NB4 (cell line): Measurements from ENCODE around the gene CRLF2.

Source experiments
- DNase-seq: peaks from one replicate; pipeline ENCODE4 v3.0.0; 2010; ENCODE audit warnings: low read depth
- H3K4me3 ChIP-seq: one replicate; pipeline ENCODE4 v1.5.1; 2011; ENCODE audit warnings: mild to moderate bottlenecking, low read depth, low read length, moderate library complexity
- CTCF ChIP-seq: IDR thresholded peaks from one replicate; pipeline ENCODE4 v1.5.1; 2012; ENCODE audit warnings: low read depth, low read length
- MAX ChIP-seq: IDR thresholded peaks from 2 replicates; pipeline ENCODE4 v1.6.1; 2011; ENCODE audit warnings: low read depth, low read length
- MYC ChIP-seq: IDR thresholded peaks from 2 replicates; pipeline ENCODE4 v1.6.1; 2011; ENCODE audit warnings: low read depth, low read length
- POLR2A ChIP-seq: IDR thresholded peaks from 2 replicates; pipeline ENCODE4 v1.6.1; 2011; ENCODE audit warnings: mild to moderate bottlenecking; ENCODE audit not compliant: insufficient read length; ENCODE audit errors: extremely low read depth

The CRLF2 gene

GRCh38 chrX:1151378-1152077, 60.9 kb downstream of the CRLF2 start:
- TF ChIP-seq MAX (no peak), CTCF (no peak), POLR2A (no peak), MYC (no peak)
- no peak for DNase-seq
- H3K4me3 ChIP-seq, result no peak overlapping the region

- TF ChIP-seq MAX (no peak), POLR2A (no peak), CTCF (no peak), MYC (no peak)
- no peak overlapping the region for H3K4me3 ChIP-seq
- DNase-seq, result no peak
Observed at GRCh38 chrX:1150569-1151347, 61.7 kb downstream of the CRLF2 start.

GRCh38 chrX:1147611-1148515, 64.6 kb downstream of the CRLF2 start:
- H3K4me3 ChIP-seq, result no peak overlapping the region
- no peak for DNase-seq
- no peak for TF ChIP-seq MYC
- TF ChIP-seq POLR2A, result no peak

- DNase-seq, result no peak
- TF ChIP-seq MAX, result no peak
- no peak for TF ChIP-seq CTCF
- TF ChIP-seq POLR2A, result no peak
- no peak for TF ChIP-seq MYC
- no peak overlapping the region for H3K4me3 ChIP-seq
Observed at GRCh38 chrX:1144293-1144692, 68.2 kb downstream of the CRLF2 start.
